GM21381 (cell line): ENCODE results near the gene CYTH4.
"Not testable (repeated sequence)": the region's sequence is repeated elsewhere in the genome, so short reads cannot be mapped to it uniquely, and the experiment has no call there.

ENCODE experiments used
- ATAC-seq: cut with Tn5 transposase; IDR thresholded peaks from one replicate; pipeline ENCODE4 v1.9.1; 2021; ENCODE audit warnings: mild to moderate bottlenecking, moderate library complexity; ENCODE audit not compliant: unreplicated experiment

The CYTH4 gene

DNA sequence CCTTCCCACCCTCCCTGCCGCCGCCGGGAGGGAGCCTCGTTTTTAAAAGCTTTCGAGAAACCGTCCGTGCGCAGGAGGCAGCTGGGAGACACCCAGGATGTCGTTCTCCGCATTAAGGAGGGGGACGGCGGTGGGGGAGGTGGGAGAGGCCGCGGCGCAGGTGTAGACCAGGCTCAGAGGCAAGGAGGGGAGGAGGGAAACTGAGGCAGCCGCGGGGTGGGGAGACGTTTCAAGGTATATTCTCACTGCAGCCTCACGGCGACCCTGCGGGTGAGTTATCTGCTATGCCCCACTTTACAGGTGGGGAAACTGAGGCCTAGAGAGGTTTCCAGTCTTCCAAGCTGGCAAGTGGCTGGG, 42.7 kb downstream of the CYTH4 start:
- no peak for ATAC-seq

- no peak for ATAC-seq
Observed at GRCh38 chr22:37326726-37327125, 44.4 kb downstream of the CYTH4 start.

DNA sequence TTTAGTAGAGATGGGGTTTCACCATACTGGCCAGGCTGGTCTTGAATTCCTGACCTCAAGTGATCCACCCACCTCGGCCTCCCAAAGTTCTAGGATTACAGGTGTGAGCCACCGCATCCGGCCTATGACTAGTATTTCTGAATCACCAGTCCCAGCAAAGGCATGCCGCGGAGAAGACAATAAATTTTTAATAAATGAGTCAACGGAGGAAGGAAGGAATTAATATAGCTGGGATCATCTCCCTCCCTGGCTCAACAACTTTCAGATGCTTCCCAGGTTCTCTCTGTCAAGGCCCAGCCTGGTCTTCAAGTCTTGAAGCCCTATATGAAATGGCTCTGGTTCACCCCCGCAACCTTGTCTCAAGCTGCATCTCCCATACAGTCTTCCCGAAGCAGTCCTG, 45.7 kb downstream of the CYTH4 start:
- ATAC-seq = no peak

- not testable (repeated sequence) for ATAC-seq
Observed at GRCh38 chr22:37328538-37329237, 46.4 kb downstream of the CYTH4 start.

GRCh38 chr22:37329238-37330140, 47.2 kb downstream of the CYTH4 start:
- ATAC-seq = no peak

- ATAC-seq = no peak
Observed at GRCh38 chr22:37330200-37331033, 48.1 kb downstream of the CYTH4 start.

- no peak for ATAC-seq
Observed at GRCh38 chr22:37331034-37331428, 48.7 kb downstream of the CYTH4 start.

GRCh38 chr22:37331856-37332536, 49.7 kb downstream of the CYTH4 start:
- ATAC-seq = no peak

DNA sequence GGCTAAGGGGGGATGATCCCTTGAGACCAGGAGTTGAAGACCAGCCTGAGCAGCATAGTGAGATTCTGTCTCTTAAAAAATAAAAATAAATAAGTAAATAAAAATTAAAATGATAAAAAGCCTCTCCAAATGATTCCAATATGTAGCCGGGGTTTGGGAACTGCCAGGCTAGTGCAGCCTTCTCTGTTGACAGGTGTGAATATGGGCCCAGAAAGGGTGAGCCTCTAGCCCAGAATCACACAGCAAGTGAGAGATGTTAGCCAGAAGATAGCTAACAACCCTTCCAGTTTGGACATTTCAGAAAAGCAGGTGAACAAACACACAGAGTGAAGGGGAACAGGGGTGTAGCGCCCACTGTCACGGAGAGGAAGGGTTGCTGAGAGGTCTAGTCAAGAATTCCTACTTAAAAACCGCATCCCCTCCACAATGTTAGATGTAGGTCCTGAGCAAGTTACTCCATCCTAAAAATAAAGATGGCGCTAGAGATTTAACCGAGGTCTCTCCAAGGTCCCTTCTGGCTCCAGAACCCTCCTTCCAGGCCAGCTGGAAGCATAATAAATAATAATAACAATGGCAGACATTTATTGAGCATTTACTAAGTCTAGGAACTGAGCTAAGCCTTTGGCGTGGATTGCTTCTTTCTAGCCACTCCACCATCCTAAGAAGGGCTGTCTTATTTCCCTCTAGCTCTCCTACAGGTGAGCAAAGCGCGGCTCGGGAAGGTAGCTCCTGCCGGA, 51.6 kb downstream of the CYTH4 start:
- no peak for ATAC-seq

DNA sequence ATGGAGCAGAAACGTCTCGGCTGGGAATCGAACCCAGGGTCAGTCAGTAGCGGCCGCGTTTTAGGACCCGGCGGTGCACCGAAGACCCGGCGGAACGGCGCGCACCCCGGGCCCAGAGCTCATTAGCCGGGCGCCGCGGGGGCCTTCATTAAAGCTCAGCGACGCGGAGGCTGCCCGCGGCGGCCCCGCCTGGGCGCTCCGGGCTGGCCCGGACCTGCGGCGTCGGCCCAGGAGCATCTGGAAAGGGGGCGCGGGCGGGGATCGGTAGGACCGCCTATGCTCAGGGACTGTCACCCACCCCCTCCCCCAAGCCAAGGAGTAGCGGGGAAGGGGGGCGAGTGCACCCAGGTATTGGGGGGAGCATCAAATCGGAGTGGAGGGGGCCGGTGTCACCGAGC, 52.2 kb downstream of the CYTH4 start:
- no peak for ATAC-seq

DNA sequence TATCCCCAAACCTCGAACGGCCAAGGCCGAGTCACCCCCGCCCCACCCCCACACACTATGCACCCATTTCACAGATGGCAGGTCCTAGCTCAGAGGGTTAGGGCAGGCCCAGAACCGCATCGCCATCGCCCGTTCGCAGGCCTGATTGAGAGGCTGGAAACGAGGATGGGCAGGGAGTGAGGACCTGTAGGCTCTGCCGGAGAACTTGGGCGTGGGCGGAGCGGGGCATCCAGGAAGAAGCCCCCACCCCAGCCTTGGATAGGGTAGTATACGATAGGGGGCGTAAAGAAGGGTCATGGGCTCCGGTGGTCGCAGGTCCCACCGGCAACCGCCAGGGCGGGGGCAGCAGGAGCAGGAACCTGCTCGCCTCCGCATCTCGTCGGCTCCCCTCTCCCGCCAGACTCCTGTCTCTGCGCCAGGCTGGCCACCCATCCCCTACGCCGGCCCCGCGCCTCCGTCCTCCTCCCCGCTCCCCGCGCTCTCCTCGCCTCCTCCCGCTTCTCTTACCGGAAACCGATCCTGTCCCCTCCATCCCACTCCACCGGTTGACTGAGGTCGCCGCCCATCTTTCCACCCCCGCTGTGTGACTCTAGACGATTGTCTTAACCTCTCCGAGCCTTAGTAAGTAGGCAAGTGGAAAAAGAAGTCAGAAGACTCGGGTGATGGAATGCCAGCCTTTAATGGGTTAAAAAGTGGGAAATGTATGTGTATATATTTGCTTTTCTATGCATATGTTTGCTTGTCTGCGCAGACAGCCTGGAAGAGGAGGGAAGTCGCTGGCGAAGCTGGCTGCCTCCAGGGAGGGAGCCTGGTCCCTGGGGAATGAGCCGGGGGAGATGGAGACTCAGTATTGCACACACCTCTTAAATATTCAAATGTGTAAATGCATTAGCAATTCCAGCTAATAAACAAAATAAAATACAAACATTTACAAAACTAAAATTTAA, 52.8 kb downstream of the CYTH4 start:
- ATAC-seq = no peak

DNA sequence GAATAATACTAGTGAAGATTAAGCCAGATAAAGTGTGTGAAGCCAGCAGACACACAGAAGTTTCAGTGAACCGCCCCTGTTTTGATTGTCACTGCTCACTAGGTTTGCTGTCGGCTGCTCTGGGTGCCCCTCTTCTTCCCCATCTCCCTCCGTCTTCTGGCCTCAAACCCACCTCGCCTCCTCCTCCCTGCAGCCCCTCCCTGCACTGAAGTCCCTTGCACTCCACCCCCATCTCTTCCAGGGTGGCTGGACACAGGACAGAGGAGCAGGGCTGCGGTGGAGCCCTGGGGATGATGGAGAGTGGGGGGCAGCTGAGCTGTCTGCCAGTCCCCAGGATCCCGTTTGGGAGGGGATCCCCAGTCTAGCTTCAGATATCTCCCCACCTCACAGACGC, 53.5 kb downstream of the CYTH4 start:
- no peak for ATAC-seq

- ATAC-seq = no peak
Observed at GRCh38 chr22:37336579-37336978, 54.3 kb downstream of the CYTH4 start.

- no peak for ATAC-seq
Observed at GRCh38 chr22:37337204-37337943, 55.1 kb downstream of the CYTH4 start.

GRCh38 chr22:37338539-37339246, 56.4 kb downstream of the CYTH4 start:
- no peak for ATAC-seq

DNA sequence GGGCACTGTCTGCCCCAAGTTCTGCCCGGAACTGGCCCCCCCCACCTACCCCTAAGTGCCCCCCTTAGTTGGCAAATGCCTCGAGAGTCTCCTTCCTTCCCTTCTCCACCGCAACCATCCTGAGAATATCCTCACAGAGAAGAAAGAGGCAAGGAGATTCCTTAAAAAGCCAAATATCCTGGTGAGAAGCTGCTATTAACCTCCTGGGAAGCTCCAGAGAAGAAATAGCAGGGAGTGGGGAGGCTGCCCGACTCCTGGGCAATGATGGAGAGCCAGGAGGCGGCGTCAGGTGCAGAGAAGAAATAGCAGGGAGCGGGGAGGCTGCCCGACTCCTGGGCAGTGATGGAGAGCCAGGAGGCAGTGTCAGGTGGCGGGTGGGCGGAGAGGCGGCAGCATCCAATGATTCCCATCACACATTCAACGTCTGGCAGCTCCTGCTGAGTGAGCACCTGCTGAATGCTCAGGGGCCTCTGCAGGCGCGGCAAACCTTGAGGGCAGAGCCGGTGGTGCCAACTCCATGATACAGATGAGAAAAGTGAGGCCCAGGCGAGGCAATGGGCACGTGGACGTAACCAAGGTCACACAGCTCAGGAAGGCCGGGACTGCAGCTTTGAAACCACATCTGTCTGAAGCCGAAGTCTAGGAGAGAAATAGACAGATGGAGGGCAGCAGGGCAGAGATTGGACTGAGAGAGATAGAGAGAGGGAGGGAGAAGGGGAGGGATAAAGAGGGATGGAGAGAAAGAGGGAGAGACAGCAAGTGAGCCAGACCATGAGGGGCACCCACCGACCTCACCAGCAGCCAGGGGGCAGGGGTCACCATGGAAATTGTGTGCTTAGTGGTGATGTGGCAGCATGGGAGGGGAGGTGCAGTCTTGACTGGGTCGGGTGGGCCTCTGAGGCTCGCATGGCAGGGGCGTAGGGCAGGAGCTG, 58.3 kb downstream of the CYTH4 start:
- no peak for ATAC-seq

GRCh38 chr22:37342065-37342464, 59.8 kb downstream of the CYTH4 start:
- no peak for ATAC-seq
